Muscle of arm (tissue), 14 donors: ENCODE results near the gene FKBP9. TPM values are rescaled to one million over a fixed set of nuclear protein-coding genes. Genes with fewer than 3 reads are reported as not detected.
"Not testable (repeated sequence)": the region's sequence is repeated elsewhere in the genome, so short reads cannot be mapped to it uniquely, and the experiment has no call there.

Source experiments
- DNase-seq: peaks from one replicate; pipeline ENCODE4 v3.0.0-alpha.2; 2013
- long read RNA-seq, 11 donors: transcript quantifications; one replicate each; lab custom pipeline, GENCODE V29; 2026
- polyA plus RNA-seq, 12 donors: library from polyadenylated mRNA; unstranded; fragments of 120-200 nt; gene quantifications; one replicate each; pipeline ENCODE4 v1.2.1, GENCODE V29; 2013; ENCODE audit not compliant: insufficient read length in 12 of 12

FKBP9 gene
- 100 to 1,000 TPM; 136 to 294 (median 165) TPM for polyA plus RNA-seq
- long read RNA-seq, donor 1, transcript FKBP9-201 (10 exons, 3,462 nt) = major isoform, 17 of 153 reads
- long read RNA-seq, donor 1, partial matches to known transcripts = 134 of 153 reads
- long read RNA-seq, donor 1, other reads (novel, unspliced or antisense) = 0 of 153 reads
- long read RNA-seq, donor 2, transcript FKBP9-201 (10 exons, 3,462 nt) = major isoform, 57 of 78 reads
- long read RNA-seq, donor 2, partial matches to known transcripts = 18 of 78 reads
- long read RNA-seq, donor 2, other reads (novel, unspliced or antisense) = 0 of 78 reads
- long read RNA-seq, donor 3, transcript FKBP9-201 (10 exons, 3,462 nt) = major isoform, 11 of 13 reads
- long read RNA-seq, donor 3, partial matches to known transcripts = 0 of 13 reads
- long read RNA-seq, donor 3, other reads (novel, unspliced or antisense) = 0 of 13 reads
- long read RNA-seq, donor 4, transcript FKBP9-201 (10 exons, 3,462 nt) = major isoform, 13 of 20 reads
- long read RNA-seq, donor 4, partial matches to known transcripts = 6 of 20 reads
- long read RNA-seq, donor 4, other reads (novel, unspliced or antisense) = 0 of 20 reads
- long read RNA-seq, donor 5, transcript FKBP9-201 (10 exons, 3,462 nt) = major isoform, 44 of 81 reads
- long read RNA-seq, donor 5, partial matches to known transcripts = 36 of 81 reads
- long read RNA-seq, donor 5, other reads (novel, unspliced or antisense) = 0 of 81 reads
- long read RNA-seq, donor 6, transcript FKBP9-201 (10 exons, 3,462 nt) = major isoform, 17 of 47 reads
- long read RNA-seq, donor 6, partial matches to known transcripts = 7 of 47 reads
- long read RNA-seq, donor 6, other reads (novel, unspliced or antisense) = 22 of 47 reads
- long read RNA-seq, donor 7, transcript FKBP9-201 (10 exons, 3,462 nt) = major isoform, 19 of 20 reads
- long read RNA-seq, donor 7, partial matches to known transcripts = 0 of 20 reads
- long read RNA-seq, donor 7, other reads (novel, unspliced or antisense) = 0 of 20 reads
- long read RNA-seq, donor 8, transcript FKBP9-201 (10 exons, 3,462 nt) = major isoform, 37 of 62 reads
- long read RNA-seq, donor 8, partial matches to known transcripts = 24 of 62 reads
- long read RNA-seq, donor 8, other reads (novel, unspliced or antisense) = 0 of 62 reads
- long read RNA-seq, donor 9, transcript FKBP9-201 (10 exons, 3,462 nt) = major isoform, 21 of 308 reads
- long read RNA-seq, donor 9, partial matches to known transcripts = 285 of 308 reads
- long read RNA-seq, donor 9, other reads (novel, unspliced or antisense) = 0 of 308 reads
- long read RNA-seq, donor 10, transcript FKBP9-201 (10 exons, 3,462 nt) = major isoform, 34 of 221 reads
- long read RNA-seq, donor 10, partial matches to known transcripts = 186 of 221 reads
- long read RNA-seq, donor 10, other reads (novel, unspliced or antisense) = 0 of 221 reads
- long read RNA-seq, donor 11, transcript FKBP9-201 (10 exons, 3,462 nt) = major isoform, 39 of 77 reads
- long read RNA-seq, donor 11, partial matches to known transcripts = 31 of 77 reads
- long read RNA-seq, donor 11, other reads (novel, unspliced or antisense) = 6 of 77 reads

GRCh38 chr7:32957326-32958045 lies at the start of gene FKBP9:
Gene FKBP9 (plus strand): TSS chr7:32957440. CDS start chr7:32957574, 134 bp downstream.
- peak; percentile 85 for DNase-seq

- no peak for DNase-seq
Observed at GRCh38 chr7:32910195-32910594, 47.0 kb upstream of the FKBP9 start.

GRCh38 chr7:32914184-32914583 lies 43.1 kb upstream of the FKBP9 start:
- DNase-seq = no peak

GRCh38 chr7:32915041-32915536 lies 42.2 kb upstream of the FKBP9 start:
- DNase-seq = no peak

- no peak for DNase-seq
Observed at GRCh38 chr7:32916006-32916405, 41.2 kb upstream of the FKBP9 start.

GRCh38 chr7:32916994-32917393 lies 40.2 kb upstream of the FKBP9 start:
- DNase-seq = not testable (repeated sequence)

GRCh38 chr7:32921896-32922295 lies 35.3 kb upstream of the FKBP9 start:
- no peak for DNase-seq

- no peak for DNase-seq
Observed at GRCh38 chr7:32928785-32929298, 28.4 kb upstream of the FKBP9 start.

- no peak for DNase-seq
Observed at GRCh38 chr7:32929430-32930143, 27.7 kb upstream of the FKBP9 start.

- DNase-seq = no peak
Observed at GRCh38 chr7:32930378-32930777, 26.9 kb upstream of the FKBP9 start.

- no peak for DNase-seq
Observed at GRCh38 chr7:32935558-32935957, 21.7 kb upstream of the FKBP9 start.

- no peak for DNase-seq
Observed at GRCh38 chr7:32936689-32937088, 20.6 kb upstream of the FKBP9 start.

GRCh38 chr7:32937344-32938174 lies 19.7 kb upstream of the FKBP9 start:
- DNase-seq = peak; percentile 19

- no peak for DNase-seq
Observed at GRCh38 chr7:32941181-32941580, 16.1 kb upstream of the FKBP9 start.

GRCh38 chr7:32941681-32942414 lies 15.4 kb upstream of the FKBP9 start:
- DNase-seq = peak; percentile 42

GRCh38 chr7:32942415-32943251 lies 14.6 kb upstream of the FKBP9 start:
- peak; percentile 65 for DNase-seq
